Breast epithelium (tissue), 3 donors: ENCODE measurements around the gene FAM241B.

Source experiments
- POLR2A ChIP-seq: fragments of 450-650 bp; IDR thresholded peaks from one replicate; pipeline ENCODE4 v1.6.1; 2016; ENCODE audit warnings: antibody characterized with exemption, mild to moderate bottlenecking, moderate library complexity
- POLR2AphosphoS5 ChIP-seq, 3 donors: sonication (generic); formaldehyde crosslinking; IDR thresholded peaks; one replicate each; pipeline ENCODE4 v1.6.1; 2017; ENCODE audit warnings: antibody characterized with exemption in 3 of 3
- TF ChIP-seq, protein P1 (sequence below), 3 donors: fragments of 450-650 bp; IDR thresholded peaks; one replicate each; pipeline ENCODE4 v1.5.1; 2016 to 2017; ENCODE audit warnings: antibody characterized with exemption in 3 of 3, mild to moderate bottlenecking in 3 of 3, moderate library complexity in 3 of 3

DNA sequence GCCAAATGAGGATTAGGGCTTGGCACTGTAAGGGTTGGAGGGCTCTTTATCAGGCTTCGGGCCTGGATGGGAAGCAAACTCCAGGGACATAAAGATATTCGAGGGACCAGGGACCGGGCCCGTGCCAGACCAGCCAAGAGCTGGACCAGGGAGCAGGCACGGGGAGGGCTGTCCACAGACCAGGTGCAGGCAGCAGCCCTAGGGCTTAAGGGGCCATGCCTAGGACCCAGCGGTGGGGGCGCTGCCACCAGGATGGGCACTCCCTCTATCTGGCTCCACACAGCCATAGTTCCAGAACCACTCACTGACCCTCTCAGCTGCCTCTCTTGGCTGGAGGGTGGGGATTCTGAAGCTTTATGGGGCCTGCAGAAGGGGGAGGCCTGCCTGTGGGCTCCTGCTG lies 32.9 kb downstream of the FAM241B start:
- TF ChIP-seq POLR2AphosphoS5 (IDR thresholded peaks at IDR 0.05) (no peak), POLR2A (no peak)
- TF ChIP-seq, protein P1, sequence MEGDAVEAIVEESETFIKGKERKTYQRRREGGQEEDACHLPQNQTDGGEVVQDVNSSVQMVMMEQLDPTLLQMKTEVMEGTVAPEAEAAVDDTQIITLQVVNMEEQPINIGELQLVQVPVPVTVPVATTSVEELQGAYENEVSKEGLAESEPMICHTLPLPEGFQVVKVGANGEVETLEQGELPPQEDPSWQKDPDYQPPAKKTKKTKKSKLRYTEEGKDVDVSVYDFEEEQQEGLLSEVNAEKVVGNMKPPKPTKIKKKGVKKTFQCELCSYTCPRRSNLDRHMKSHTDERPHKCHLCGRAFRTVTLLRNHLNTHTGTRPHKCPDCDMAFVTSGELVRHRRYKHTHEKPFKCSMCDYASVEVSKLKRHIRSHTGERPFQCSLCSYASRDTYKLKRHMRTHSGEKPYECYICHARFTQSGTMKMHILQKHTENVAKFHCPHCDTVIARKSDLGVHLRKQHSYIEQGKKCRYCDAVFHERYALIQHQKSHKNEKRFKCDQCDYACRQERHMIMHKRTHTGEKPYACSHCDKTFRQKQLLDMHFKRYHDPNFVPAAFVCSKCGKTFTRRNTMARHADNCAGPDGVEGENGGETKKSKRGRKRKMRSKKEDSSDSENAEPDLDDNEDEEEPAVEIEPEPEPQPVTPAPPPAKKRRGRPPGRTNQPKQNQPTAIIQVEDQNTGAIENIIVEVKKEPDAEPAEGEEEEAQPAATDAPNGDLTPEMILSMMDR (IDR thresholded peaks at IDR 0.05): no peak
